GM19193 (cell line): ENCODE results near the gene PGC.
A peak's percentile ranks its signal among the peaks of the same experiment; 100 is the strongest.

Experiments
- POLR2A ChIP-seq: IDR thresholded peaks from 4 replicates; pipeline ENCODE4 v1.6.1; 2011; ENCODE audit not compliant: insufficient read depth, insufficient read length; ENCODE audit errors: extremely low read depth

The PGC gene

GRCh38 chr6:41779788-41780550 lies 32.8 kb upstream of the PGC start, which contains the start of gene FRS3:
Gene FRS3, minus strand, starts transcription at chr6:41779900. Its CDS starts 2,913 bp downstream, at chr6:41776987.
- TF ChIP-seq POLR2A: peak; percentile 51

DNA sequence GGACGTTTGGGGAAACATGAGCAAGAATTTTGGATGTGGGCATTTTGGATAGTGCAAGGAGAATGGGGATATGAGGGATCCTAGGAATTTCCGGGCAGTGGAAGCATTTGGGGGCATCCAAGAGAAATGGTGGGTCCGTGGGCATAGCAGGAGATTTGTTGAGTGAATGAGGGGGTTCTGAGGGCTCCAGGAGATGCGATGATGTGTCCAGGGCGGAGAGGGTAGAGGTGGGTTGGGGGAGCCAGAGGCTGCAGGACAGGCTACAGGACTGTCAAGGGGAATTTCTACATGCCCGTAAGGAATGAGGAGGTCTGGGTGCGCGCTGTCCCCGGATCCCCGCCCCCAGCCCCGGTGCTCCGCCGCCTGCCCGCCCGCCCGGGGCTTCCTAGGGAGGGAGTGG lies 32.1 kb upstream of the PGC start:
- TF ChIP-seq POLR2A: no peak

- no peak for TF ChIP-seq POLR2A
These were observed 31.7 kb upstream of the PGC start for GRCh38 chr6:41778895-41779294.

DNA sequence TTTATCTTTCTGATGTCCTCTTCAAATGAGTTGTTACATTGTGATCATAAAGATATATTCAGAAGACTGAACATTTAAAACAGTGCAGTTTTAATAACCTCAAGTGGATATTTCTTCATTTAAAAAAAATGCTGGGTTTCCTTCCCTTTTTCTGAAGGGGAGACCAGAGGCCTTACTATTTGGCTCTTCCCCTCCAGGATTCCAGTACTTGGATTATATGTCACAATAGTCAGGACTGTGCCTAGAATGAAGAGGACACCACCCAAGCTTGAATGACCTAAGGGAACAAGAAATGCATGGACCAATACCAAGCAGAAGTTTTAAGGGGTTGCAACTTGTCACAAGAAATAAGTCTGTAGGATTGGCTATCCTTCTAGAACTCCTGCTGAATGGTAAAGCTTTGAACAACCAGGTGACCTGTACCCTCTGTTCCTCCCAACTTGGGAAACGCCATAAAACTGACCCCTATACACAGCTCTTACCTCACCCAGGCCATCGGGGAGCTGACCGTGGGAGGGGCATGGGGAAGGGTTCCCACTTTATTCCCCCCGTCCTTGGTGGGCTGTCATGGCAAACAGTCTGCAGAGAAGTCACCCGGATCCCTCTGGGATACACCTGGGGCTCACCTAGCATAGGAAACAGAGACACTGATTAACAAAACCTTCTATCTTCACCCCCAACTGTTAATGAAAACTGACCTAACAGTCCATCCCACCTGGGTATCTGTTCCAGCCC lies 30.5 kb upstream of the PGC start:
- no peak for TF ChIP-seq POLR2A

GRCh38 chr6:41775293-41775882 lies 28.2 kb upstream of the PGC start:
- no peak for TF ChIP-seq POLR2A

- TF ChIP-seq POLR2A: no peak
These were observed 27.6 kb upstream of the PGC start for GRCh38 chr6:41774841-41775240.

DNA sequence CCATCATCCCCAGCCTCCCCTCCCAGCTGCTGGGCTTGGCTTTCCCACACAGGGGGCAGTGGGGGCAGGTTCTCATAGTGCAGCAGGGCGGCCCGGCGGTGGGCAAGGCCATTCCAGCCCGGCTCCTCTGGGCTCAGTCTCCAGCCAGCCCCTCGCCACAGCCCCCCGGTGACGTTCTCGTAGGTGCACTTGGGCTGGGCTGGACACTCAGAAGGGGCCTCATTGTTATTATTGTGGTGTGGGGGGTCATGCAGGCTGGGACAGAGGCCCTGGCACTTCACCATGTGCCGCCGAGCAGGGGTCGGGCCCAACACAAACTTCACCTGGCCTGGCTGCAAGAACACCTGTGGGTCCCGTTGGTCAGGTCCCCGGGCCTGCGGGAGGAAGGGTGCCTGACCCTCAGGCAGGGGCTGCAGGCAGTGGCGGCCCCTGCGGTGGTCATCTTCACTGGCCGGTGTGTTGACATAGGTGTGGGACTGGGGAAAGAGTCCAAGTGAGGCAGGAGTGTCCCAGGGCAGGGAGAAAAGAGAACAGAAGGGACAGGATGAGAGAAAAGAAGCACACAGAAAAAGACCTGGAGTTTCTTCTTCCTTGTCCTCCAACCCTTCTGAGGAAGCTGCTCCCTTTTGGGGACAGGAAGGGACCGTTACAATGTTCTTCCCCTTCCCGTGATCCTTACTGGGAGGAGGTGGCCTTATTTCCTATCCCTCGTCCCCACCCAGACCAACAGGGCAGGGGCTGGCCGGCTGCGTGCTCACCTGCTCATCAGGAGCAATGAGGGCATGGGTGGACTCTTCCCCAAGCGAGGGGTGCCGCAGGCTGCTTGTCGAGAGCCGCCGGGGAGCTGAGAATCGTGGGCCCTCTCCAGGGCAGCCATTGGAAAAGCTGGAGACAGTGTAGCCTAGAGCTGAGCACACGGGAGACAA lies 24.1 kb upstream of the PGC start:
- TF ChIP-seq POLR2A: no peak

- no peak for TF ChIP-seq POLR2A
These were observed 23.3 kb upstream of the PGC start for GRCh38 chr6:41770381-41771057.

DNA sequence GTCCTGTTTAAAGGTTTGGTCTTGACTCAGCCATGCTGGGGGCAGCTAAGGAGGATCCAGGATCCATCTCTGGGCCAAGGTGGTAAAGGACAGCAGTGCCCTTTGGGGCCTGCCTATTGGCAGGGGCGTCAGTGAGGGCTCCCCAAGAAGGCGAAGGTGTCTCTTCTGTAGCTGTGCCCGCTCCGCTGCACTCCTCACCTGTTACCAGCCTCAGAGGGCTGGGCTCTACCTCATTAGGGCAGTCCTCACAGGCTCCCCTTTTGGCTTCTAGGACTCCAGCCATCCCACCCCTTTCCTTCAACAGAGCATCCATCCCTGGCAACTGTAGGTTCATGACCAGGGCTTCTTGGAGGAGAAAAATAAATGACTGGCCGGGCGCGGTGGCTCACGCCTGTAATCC lies 22.2 kb upstream of the PGC start:
- TF ChIP-seq POLR2A: no peak

GRCh38 chr6:41768545-41769308 lies 21.5 kb upstream of the PGC start:
- TF ChIP-seq POLR2A: no peak

DNA sequence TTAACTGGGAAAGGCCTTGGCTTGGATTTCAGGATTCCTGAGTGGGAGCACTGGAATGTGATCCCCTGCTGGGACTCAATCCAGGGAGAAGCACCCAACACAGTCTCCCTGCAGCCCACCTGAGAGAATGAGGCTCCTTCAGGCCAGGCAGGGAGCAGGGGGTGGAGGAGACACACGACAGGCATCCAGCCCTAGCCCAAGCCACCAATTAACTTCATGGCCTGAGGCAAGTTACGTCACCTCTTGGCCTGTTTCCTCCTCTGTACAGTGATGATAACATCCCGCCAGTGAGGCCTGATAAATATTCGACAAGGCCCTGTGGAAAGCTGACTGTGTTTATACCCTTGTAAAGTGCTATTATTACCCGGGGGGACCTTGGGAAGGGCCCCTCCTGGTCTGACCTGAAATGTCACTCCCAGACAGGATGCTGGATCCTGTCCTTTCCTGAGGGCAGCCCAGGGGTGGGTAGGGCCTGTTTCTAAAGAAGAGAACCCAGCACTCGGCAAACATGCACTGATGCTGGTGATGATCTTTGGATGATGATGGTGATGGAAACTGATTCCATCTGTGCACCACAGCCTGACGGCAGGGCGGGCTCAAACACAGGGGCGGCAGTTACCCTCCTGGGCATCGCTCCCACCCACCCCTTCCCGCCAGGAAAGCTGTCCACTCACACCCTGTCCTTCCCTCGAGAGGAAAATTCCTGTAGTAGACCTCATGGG lies 20.1 kb upstream of the PGC start:
- TF ChIP-seq POLR2A: no peak

- no peak for TF ChIP-seq POLR2A
These were observed 16.3 kb upstream of the PGC start for GRCh38 chr6:41763470-41763869.
